Mucosa of stomach (tissue), 1 donor: ENCODE results near the gene ANKRD34A.

ENCODE experiments used
- H3K27me3 ChIP-seq: one replicate; pipeline ENCODE4 v1.7.0; 2013; ENCODE audit warnings: mild to moderate bottlenecking, low read length; ENCODE audit not compliant: control insufficient read depth, insufficient read depth
- H3K36me3 ChIP-seq: one replicate; pipeline ENCODE4 v1.7.0; 2013; ENCODE audit warnings: low read length; ENCODE audit not compliant: control insufficient read depth, insufficient read depth
- H3K4me1 ChIP-seq: one replicate; pipeline ENCODE4 v1.7.0; 2013; ENCODE audit warnings: mild to moderate bottlenecking, low read length; ENCODE audit not compliant: control insufficient read depth, insufficient read depth
- H3K4me3 ChIP-seq: one replicate; pipeline ENCODE4 v1.7.0; 2013; ENCODE audit warnings: low read length
- H3K9ac ChIP-seq: one replicate; pipeline ENCODE4 v1.7.0; 2013; ENCODE audit warnings: mild to moderate bottlenecking, low read length, moderate library complexity
- H3K9me3 ChIP-seq: one replicate; pipeline ENCODE4 v1.7.0; 2013; ENCODE audit warnings: mild to moderate bottlenecking, low read length, moderate library complexity; ENCODE audit not compliant: control insufficient read depth
- donor health status: Pancreatic carcinoma.

The ANKRD34A gene

DNA sequence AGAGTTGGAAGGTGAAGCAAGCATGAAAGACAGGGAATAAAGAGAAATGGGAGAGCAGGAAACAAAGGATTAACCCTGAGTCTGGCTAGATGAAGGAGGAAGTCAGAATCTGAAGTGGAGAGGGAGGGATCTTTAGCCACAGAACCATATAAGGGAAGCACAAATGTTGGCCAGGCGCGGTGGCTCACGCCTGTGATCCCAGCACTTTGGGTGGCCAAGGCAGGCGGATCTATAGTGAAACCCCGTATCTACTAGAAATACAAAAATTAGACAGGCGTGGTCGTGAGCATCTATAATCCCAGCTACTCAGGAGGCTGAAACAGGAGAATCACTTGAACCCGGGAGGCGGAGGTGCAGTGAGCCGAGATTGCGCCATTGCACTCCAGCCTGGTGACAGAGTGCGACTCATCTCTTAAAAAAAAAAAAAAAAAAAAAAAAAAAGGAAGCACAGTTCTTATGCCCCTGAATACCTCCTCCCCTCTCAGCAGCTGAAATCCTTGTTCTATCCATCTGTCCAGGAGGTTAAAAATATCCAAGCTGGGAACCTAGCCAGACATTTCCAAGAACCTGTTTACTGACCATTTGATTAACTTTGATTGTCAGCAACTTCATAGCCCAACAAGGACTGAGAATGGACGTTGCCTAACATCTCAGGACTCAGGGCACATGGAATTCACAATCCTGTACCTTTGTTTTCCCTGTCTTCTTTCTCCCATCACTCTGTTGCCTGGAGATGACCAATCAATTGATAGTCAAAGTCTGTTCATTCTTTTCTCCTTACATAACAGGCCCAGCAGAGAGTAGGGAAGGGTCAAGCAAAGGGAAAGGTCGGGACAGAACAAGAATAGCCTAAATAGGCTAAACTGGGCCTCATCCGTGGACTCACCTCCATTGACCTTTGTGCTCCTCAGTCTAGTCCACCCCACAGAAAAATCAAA, 21.4 kb upstream of the ANKRD34A start:
- Histone ChIP-seq H3K27me3 (no peaks in the 10 kb centered on the region), H3K36me3 (no peaks in the 10 kb centered on the region), H3K4me1 (peaks cover 50% of the 10 kb centered on the region), H3K4me3 (no peak overlapping the region), H3K9me3 (no peaks in the 10 kb centered on the region), H3K9ac (peak overlapping the region; percentile 26)

DNA sequence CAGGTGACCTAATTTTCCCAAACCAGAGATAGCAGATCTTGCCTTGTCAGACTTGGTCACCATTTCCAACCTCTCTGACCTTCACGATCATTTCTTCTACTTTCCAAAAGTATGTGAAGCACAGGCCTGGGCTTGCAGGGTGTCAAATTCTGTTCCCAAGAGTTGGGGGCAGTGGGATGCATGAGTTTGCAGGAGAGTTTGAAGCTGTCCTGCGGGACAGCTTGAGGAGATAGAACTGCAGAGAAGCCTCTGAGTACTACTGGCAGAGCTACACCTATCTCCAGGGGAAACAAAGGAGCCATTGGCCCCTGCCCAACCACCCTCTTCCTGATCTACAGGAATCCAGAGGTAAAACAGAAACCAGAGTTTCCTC, 20.7 kb upstream of the ANKRD34A start:
- H3K4me1 ChIP-seq: peaks cover 52% of the 10 kb centered on the region
- no peaks in the 10 kb centered on the region for H3K9me3 ChIP-seq
- no peak overlapping the region for H3K4me3 ChIP-seq
- H3K27me3 ChIP-seq: no peaks in the 10 kb centered on the region
- no peaks in the 10 kb centered on the region for H3K36me3 ChIP-seq
- peak overlapping the region; percentile 26 for H3K9ac ChIP-seq

DNA sequence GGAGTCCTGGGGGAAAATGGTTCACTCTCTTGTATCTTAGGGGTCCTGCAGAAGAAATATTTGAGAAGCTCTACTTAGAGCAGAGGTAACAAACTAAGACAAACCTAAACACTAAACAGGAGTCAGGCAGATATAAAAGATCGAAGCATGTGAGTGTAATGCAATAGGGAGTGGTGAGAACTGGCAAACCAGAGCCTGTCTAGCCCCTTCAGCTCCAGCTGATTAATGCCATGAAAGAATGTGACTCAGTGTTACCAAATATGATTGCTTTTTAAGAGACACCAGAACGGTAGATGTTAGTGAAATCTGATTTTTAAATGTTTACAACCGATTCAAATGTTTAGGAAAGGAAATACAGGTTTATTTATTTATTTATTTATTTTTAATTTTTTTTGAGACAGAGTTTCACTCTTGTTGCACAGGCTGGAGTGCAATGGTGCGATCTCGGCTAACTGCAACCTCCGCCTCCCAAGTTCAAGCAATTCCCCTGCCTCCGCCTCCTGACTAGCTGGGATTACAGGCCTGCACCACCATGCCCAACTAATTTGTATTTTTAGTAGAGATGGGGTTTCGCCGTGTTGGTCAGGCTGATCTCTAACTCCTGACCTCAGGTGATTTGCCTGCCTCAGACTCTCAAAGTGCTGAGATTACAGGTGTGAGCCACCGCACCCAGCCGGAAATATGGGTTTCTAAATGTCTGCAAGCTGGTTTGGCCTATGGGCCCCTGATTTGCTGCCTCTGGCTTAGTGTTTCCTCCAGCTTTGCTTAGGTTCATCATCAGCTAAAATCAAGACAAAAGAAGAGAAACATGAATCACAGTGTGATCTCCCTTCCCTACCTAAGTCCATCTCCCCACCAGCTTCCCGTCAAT, 19.8 kb upstream of the ANKRD34A start:
- Histone ChIP-seq H3K4me1 (peaks cover 60% of the 10 kb centered on the region), H3K9me3 (no peaks in the 10 kb centered on the region), H3K4me3 (no peak overlapping the region), H3K27me3 (no peaks in the 10 kb centered on the region), H3K36me3 (no peaks in the 10 kb centered on the region), H3K9ac (no peak overlapping the region)

DNA sequence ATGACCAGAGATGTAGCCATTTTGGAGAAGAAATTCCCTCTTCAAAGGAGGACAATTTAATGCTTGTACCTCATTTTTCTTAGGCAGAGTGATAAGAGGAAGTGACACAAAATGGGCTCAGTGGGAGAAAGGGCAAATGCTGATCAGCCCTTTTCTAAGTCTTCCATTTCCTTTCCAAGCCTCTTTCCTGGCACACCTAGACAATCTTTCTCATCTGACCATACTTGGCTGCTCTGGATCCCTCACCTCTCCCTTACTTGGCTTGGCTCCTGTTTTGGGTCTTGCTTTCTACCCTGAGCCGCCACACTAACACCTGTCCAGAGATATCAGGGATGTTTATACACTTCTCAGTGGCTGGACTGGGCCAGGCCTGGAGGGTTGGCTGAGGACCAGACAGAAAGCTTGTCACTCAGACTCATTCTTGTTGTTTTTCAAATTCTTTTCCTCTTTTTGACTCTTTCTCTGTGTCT, 18.9 kb upstream of the ANKRD34A start:
- peaks cover 70% of the 10 kb centered on the region for H3K4me1 ChIP-seq

DNA sequence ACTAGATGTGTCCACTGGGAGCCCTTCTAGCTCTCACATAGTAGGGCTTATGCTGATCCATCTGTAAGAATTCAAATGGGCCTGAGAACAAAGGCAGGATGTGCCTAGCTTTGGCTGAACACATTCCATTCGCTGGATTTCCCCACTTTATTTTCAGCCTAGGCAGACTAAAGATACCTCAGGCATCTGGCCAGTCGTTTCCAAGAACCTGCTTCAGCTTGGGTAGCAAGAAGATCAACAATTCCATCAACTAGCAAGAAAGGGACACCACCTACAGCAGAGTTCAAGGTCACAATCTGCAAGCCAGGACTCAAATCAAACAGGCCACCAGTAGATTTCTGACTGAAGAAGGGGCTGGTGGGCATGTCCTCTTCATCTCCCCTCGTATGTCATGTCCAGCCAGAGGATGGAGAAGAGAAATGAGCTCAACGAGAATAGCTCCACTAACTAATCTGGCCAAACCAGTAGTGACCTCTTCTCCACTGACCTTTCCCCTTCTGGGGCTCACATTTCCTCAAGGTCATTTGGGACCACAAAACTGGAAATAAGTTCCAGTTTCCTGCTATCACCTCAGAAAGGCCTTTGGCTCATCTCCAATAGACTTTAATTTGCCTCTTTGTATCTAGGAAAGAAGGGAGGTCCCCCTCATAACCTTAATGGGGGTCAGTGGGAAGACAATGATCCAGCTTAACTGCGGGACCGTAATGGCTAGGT, 17.8 kb upstream of the ANKRD34A start:
- Histone ChIP-seq H3K4me3 (no peak overlapping the region), H3K36me3 (no peaks in the 10 kb centered on the region), H3K9ac (no peak overlapping the region), H3K9me3 (no peaks in the 10 kb centered on the region), H3K27me3 (no peaks in the 10 kb centered on the region), H3K4me1 (peaks cover 78% of the 10 kb centered on the region)

More for the DNA sequence above, 18.9 kb upstream of the ANKRD34A start:
- Histone ChIP-seq H3K9ac (no peak overlapping the region), H3K36me3 (no peaks in the 10 kb centered on the region), H3K9me3 (no peaks in the 10 kb centered on the region), H3K27me3 (no peaks in the 10 kb centered on the region), H3K4me3 (no peak overlapping the region)

DNA sequence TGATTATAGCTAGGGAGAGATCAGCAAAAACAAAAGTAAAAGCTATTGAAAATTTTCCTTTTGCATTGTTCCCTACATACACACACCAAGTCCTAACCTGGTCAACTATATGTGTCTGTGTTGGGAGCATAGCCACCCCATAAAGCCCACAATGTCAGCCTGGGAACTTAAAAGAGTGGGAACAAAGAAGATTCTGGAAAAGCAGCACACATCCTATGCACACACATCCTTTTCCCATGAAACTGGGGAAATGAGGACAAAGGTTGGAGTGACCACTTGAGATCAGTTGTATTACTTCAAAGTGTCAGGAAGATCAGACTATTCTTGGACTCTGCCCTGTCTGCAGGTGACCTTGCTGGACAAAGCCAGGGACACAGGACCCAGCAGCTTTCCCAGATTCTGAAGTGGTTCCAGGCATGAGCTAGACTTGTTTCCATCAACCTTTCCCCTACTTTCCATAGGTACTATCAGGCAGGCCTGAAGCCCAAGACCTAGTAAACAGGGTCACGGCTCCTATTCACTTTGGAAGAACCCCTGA, 16.2 kb upstream of the ANKRD34A start:
- H3K4me3 ChIP-seq: no peak overlapping the region
- no peak overlapping the region for H3K9ac ChIP-seq
- no peaks in the 10 kb centered on the region for H3K9me3 ChIP-seq
- H3K27me3 ChIP-seq: no peaks in the 10 kb centered on the region
- H3K36me3 ChIP-seq: no peaks in the 10 kb centered on the region
- peaks cover 67% of the 10 kb centered on the region for H3K4me1 ChIP-seq

DNA sequence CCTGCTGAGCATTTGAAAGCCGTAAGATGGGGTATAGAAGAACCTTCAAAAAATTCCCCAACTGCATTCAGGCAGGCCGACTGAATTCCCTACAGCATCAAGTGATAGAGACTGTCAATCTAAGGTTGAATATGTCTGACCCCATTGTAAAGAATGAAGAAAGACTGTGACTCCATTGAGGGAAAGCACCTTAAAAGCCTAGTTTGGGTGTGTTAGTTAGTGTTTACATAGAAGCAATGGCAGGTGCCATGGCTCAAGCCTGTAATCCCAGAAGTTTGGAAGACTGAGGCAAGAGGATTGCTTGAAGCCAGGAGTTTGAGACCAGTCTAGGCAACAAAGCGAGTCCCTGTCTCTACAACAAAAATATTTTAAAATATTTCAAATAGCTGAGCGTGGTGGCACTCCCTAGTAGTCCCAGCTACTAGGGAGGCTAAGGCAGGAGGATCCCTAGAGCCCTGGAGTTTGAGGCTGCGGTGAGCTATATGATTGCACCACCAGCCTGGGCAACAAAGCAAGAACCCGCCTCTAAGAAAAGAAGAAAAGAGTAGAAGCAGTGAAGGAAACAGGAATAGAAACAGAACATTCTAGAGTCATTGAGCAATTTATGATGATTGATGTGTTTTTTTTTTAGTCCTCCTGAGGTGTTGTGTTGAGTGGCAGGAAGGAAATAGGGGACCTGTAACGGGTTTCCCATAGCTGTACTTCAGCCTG, 15.5 kb upstream of the ANKRD34A start:
- Histone ChIP-seq H3K9ac (peak overlapping the region; percentile 64), H3K4me3 (no peak overlapping the region), H3K4me1 (peaks cover 61% of the 10 kb centered on the region), H3K36me3 (no peaks in the 10 kb centered on the region), H3K27me3 (no peaks in the 10 kb centered on the region), H3K9me3 (no peaks in the 10 kb centered on the region)

DNA sequence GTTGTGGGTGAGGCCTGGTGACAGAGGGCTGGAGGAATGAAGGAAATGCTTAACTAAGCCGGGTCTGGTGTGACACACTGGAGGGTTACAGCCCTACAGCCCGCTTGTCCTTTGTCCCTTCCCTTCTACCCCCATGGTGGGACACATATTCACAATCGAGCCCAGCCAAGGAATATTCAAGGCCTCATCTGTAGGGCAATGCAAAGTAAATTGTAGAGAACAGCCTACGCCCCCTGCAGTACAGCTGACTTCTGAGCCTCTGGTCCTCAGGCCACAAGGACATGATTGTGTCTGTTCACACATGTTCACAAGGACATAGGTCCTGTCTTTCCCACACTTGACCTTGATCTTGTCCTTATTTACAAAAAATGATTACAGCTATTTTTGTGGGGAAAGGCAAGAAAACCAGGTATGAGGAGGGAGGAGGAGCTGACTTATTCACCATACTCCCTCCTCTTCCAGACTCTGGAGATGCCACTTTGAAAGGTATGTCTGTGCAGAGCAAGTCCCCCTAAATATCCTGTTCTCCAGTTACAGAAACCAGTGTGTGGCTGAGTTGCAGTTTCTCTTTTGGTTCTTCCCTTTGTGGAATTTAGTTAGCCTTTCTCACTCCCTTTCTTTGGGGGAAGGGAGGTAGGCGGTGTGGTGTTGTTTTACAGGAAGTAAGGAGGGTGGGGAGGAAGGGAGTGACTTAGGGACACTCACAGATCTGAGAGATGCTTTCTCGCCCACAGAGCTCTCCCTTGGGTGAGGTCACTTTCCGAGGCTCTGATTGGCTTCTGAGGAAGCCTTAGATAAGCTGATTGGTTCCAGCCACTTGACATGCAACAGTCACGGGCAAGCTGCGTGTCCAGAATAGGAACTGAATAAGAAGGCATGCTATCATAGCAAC, 14.7 kb upstream of the ANKRD34A start:
- H3K4me1 ChIP-seq: peaks cover 57% of the 10 kb centered on the region
- H3K4me3 ChIP-seq: peak overlapping the region; percentile 43
- H3K9ac ChIP-seq: peak overlapping the region; percentile 74
- H3K9me3 ChIP-seq: no peaks in the 10 kb centered on the region
- no peaks in the 10 kb centered on the region for H3K36me3 ChIP-seq
- H3K27me3 ChIP-seq: no peaks in the 10 kb centered on the region

DNA sequence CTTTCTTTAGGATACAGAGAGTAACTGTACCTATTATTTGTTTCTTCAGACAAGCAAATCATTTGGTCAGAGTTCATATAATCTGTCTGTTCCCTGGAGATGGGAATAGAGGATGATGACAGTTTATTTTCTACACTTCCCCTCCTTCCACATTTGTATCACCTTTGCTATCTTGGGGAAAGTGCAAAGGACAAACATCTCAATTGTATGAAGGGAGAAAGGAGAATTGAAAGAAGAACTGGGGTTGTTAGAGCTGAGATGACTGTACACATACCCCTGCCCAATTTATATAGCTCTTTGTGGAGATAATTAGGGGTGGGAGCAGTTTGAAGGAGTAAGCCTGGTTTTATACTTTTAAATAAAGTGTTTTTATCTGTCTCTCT, 14.1 kb upstream of the ANKRD34A start:
- Histone ChIP-seq H3K9ac (peak overlapping the region; percentile 74), H3K4me3 (no peak overlapping the region), H3K36me3 (no peaks in the 10 kb centered on the region), H3K27me3 (no peaks in the 10 kb centered on the region), H3K4me1 (peaks cover 51% of the 10 kb centered on the region), H3K9me3 (no peaks in the 10 kb centered on the region)

DNA sequence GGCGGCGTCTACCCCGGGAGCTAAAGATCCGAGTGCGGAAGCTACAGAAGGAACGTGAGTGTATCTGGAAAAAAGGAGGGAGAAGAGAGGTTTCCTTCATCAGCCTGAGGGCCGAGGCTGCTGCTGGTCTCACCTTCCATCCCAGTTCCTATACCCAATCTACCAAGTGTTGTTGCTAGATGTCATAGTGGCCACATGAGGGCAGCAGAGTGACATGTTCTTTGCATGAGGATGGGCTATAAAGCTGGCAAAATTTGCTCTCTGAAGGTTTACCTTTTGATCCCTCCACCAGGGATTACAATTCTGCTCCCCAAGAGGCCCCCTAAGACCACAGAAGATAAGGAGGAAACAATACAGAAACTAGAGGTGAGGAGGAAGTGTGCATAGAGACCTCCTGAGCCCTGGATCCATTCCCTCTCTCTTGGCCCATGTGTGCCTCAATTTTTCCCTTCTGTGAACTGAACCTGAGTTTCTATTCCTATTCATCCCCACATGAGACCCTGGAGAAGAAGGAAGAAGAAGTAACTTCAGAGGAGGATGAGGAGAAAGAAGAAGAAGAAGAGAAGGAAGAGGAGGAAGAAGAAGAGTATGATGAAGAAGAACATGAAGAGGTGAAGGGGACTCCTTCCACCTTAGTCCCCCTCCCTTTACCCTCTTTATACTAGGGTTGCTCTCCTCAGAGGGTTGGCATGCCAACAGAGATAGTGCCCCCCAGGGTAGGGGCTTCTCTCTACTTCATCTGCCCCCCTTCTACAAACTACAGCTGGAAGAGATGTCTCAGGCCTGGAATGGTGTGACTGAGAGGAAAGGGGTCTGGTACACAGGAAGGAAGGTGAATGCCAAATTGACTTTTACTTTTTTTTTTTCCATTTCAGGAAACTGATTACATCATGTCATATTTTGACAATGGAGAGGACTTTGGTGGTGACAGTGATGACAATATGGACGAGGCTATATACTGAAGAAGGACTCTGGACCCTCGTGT, 13.4 kb upstream of the ANKRD34A start:
- no peak overlapping the region for H3K4me3 ChIP-seq
- peaks cover 44% of the 10 kb centered on the region for H3K4me1 ChIP-seq
- peak overlapping the region; percentile 74 for H3K9ac ChIP-seq
- no peaks in the 10 kb centered on the region for H3K36me3 ChIP-seq
- no peaks in the 10 kb centered on the region for H3K27me3 ChIP-seq
- no peaks in the 10 kb centered on the region for H3K9me3 ChIP-seq
